Measurements from ENCODE around the gene PNMA6E. TPM values are rescaled to one million over a fixed set of nuclear protein-coding genes. Genes with fewer than 3 reads are reported as not detected.
A peak's percentile ranks its signal among the peaks of the same experiment; 100 is the strongest.

PNMA6E gene
- total and polyA plus RNA-seq, 12 donors: 0.07 to 0.27 (median 0.16) TPM; not detected in 5

DNA sequence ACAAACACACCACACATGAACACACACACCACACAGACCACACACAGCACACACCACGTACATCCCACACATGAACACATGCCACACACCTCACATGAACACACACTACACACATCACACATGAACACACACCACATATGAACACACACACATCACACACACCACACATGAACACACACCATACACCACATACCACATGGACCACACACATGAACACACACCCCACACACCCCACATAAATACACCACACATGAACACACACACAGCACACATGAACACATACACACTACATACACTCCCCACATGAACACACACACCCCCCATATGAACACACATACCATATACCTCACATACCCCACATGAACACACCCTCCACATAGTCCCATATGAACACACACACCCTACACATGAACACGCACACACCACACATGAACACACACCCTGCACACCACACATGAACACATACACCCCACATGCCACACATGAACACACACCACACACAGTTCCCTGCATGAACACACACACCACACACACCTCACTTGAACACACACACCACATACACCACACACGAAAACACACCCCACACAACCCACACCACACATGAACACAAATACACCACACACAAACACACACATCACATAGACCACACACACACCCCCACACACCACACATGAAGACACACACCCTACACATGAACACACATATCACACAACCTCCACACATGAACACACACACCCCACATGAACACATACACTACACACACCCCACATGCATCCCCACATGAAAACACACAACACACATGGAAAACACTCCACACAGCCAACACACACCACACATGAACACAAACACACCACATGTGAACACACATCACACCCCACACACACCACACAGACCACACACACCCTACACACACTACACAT lies 18.3 kb downstream of the PNMA6E start:
- no peak for TF ChIP-seq POLR2A (IDR thresholded peaks at IDR 0.05)
- TF ChIP-seq, protein P1, sequence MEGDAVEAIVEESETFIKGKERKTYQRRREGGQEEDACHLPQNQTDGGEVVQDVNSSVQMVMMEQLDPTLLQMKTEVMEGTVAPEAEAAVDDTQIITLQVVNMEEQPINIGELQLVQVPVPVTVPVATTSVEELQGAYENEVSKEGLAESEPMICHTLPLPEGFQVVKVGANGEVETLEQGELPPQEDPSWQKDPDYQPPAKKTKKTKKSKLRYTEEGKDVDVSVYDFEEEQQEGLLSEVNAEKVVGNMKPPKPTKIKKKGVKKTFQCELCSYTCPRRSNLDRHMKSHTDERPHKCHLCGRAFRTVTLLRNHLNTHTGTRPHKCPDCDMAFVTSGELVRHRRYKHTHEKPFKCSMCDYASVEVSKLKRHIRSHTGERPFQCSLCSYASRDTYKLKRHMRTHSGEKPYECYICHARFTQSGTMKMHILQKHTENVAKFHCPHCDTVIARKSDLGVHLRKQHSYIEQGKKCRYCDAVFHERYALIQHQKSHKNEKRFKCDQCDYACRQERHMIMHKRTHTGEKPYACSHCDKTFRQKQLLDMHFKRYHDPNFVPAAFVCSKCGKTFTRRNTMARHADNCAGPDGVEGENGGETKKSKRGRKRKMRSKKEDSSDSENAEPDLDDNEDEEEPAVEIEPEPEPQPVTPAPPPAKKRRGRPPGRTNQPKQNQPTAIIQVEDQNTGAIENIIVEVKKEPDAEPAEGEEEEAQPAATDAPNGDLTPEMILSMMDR (IDR thresholded peaks at IDR 0.05): no peak
- Histone ChIP-seq H3K4me3 (no peak overlapping the region), H3K36me3 (replicated peaks in 1 of 2) (no peaks in the 10 kb centered on the region), H3K9me3 (replicated peaks in 1 of 3) (no peaks in the 10 kb centered on the region), H3K27me3 (no peaks in the 10 kb centered on the region), H3K27ac (peak overlapping the region in 2 of 5 donors; percentile 84 to 85), H3K4me1 (replicated peaks in 1 of 2) (peaks cover 5 to 19% of the 10 kb centered on the region in 2 donors)
- intact Hi-C loops (cut with DNase I): no loop called here
- DNase-seq: no peak
- WGBS, 4 donors: 81 to 90% (median 88%) methylated on average over 2 to 3 of the region's 3 CpGs

GRCh38 chrX:153381684-153382532 lies 19.2 kb downstream of the PNMA6E start:
- TF ChIP-seq POLR2A (IDR thresholded peaks at IDR 0.05): peak in 1 of 2 donors; percentile 17
- TF ChIP-seq, protein P1 (IDR thresholded peaks at IDR 0.05): peak in 4 of 6 experiments; percentile 22 to 44 (median 34)
- Histone ChIP-seq H3K4me3 (no peak overlapping the region), H3K9me3 (replicated peaks in 1 of 3) (no peaks in the 10 kb centered on the region), H3K36me3 (replicated peaks in 1 of 2) (no peaks in the 10 kb centered on the region), H3K27ac (peak overlapping the region; percentile 78 to 91 (median 84)), H3K4me1 (replicated peaks in 1 of 2) (peaks cover 5 to 19% of the 10 kb centered on the region in 2 donors), H3K27me3 (no peaks in the 10 kb centered on the region)
- WGBS, 4 donors: 20 to 45% (median 31%) methylated on average over 5 to 12 of the region's 12 CpGs
- DNase-seq: peak; percentile 80 to 90 (median 87)
- intact Hi-C loops (cut with DNase I): no loop called here

DNA sequence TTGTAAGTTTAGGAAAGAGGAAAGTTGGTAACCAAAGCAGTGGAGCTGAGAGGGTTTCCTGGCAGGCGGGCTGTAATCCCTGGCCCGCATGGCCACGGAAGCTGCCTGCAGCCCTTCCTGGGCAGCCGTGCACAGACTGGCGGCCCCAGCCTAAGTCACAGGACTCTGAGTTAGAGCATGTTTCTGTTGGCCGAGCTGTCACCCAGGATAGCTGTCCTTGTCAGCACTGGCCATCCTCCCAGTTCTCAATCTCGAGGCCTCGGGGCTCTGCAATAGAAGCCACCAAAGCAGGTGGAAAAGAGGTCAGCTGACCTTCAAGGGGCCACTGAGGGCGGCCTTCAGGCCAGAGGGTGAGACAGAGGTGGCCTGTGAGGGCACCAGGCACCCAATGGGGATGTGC lies 20.5 kb downstream of the PNMA6E start:
- 27 to 89% (median 55%) methylated on average over 3 to 9 of the region's 9 CpGs for WGBS, 4 donors
- no peaks in the 10 kb centered on the region for H3K36me3 ChIP-seq (replicated peaks in 1 of 2)
- peaks cover 5 to 27% of the 10 kb centered on the region in 2 donors for H3K4me1 ChIP-seq (replicated peaks in 1 of 2)
- intact Hi-C loops (cut with DNase I): no loop called here
- peak overlapping the region; percentile 78 to 91 (median 84) for H3K27ac ChIP-seq
- H3K9me3 ChIP-seq (replicated peaks in 1 of 3): no peaks in the 10 kb centered on the region
- TF ChIP-seq, protein P1 (IDR thresholded peaks at IDR 0.05): no peak
- TF ChIP-seq POLR2A (IDR thresholded peaks at IDR 0.05): peak in 1 of 2 donors; percentile 24
- no peaks in the 10 kb centered on the region for H3K27me3 ChIP-seq
- no peak overlapping the region for H3K4me3 ChIP-seq
- peak; percentile 54 to 79 (median 67) for DNase-seq

Measured in adrenal gland (tissue), 12 donors.